ENCODE results near the gene ACER2.

- TF ChIP-seq CTCF (IDR thresholded peaks at IDR 0.05) (no peak), POLR2A (IDR thresholded peaks at IDR 0.05) (no peak)
Measured at GRCh38 chr9:19440376-19440775, 31.6 kb downstream of the ACER2 start.
